ENCODE results near the gene RAP1GAP2. TPM values are rescaled to one million over a fixed set of nuclear protein-coding genes. Genes with fewer than 3 reads are reported as not detected.
A peak's percentile ranks its signal among the peaks of the same experiment; 100 is the strongest.

RAP1GAP2 gene
- total RNA-seq, 1 donor from 2014 or later, result 31.2 TPM

GRCh38 chr17:2901582-2901981 lies 105.3 kb downstream of the RAP1GAP2 start:
- intact Hi-C loops (cut with DNase I), result loop anchor here (5.0 kb wide), 1 partner anchor 39 kb away; no protein-coding TSS in a partner anchor
- DNase-seq (ENCODE audit: low spot score), result no peak

- intact Hi-C loops (cut with DNase I), result loop anchor here (5.0 kb wide), 1 partner anchor 40 kb away; no protein-coding TSS in a partner anchor
- no peak for DNase-seq (ENCODE audit: low spot score)
Observed at GRCh38 chr17:2902546-2902945, 106.3 kb downstream of the RAP1GAP2 start.

GRCh38 chr17:2903193-2903974 lies 107.1 kb downstream of the RAP1GAP2 start:
- DNase-seq (ENCODE audit: low spot score), result no peak
- intact Hi-C loops (cut with DNase I), result loop anchor here (5.0 kb wide), 1 partner anchor 41 kb away; no protein-coding TSS in a partner anchor

GRCh38 chr17:2904135-2904534 lies 107.9 kb downstream of the RAP1GAP2 start:
- intact Hi-C loops (cut with DNase I), result loop anchor here (5.0 kb wide), 1 partner anchor 42 kb away; no protein-coding TSS in a partner anchor
- peak; percentile 80 for DNase-seq (ENCODE audit: low spot score)

GRCh38 chr17:2905269-2905668 lies 109.0 kb downstream of the RAP1GAP2 start:
- no peak for DNase-seq (ENCODE audit: low spot score)
- intact Hi-C loops (cut with DNase I), result no loop called here

DNA sequence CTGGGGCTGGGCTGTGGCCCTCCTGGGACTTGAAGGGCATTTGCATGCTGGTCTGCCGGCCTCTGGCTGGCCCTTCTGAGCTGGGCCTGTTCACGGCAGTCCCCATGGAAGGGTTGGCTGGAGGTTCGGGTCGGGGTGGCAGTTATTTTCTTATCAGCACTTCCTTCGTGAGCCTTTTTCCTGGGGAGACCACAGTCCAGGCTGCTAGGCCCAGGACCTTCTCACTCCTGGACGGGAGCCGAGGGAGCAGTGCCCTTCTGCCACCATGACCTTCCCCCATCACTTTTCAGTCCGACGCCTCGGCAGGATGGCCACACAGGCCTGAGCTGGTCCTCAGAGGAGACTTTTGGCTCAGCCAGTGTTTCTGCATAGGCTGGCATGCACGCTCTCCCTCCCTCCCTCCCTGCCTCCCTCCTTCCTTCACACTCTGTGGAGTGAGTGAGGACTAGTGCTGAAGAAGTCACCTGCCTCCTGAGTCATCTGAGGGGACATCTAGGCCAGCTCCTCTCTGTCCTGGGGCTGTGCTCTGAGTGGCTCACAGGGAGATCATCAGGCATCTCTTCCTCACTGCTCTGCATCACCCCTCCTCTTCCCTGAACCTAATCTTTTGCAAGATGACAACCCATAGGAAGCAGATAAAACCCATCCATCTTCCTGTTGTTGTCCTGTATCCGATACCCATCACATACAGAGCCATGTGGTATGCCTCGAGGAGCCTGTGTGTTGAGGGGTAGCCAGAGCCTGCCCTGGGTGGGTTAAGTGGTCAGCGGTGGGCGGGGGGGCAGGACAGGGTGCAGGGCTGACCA lies 109.7 kb downstream of the RAP1GAP2 start:
- intact Hi-C loops (cut with DNase I), result no loop called here
- DNase-seq (ENCODE audit: low spot score), result no peak

DNA sequence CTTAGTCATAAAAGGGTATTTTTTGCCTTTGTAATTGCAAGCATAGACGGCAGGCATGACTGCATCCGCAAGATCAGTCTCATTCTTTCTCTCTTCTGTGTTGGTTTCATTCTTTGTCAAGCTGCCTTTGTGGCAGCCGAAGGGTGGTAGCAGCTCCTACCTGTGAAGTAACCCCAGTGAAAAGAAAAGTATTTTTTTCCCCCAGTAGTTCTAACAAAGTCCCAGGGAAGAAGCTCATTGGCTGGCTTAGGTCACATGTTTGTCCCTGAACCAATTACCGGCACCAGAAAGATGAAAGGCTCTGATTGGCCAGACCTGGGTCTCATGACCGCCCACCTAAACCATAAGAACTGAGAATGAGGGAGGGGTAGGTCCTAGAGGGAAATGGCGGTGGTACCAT lies 110.7 kb downstream of the RAP1GAP2 start:
- no peak for DNase-seq (ENCODE audit: low spot score)
- intact Hi-C loops (cut with DNase I), result no loop called here

GRCh38 chr17:2909175-2909845 lies 113.1 kb downstream of the RAP1GAP2 start:
- no peak for DNase-seq (ENCODE audit: low spot score)
- intact Hi-C loops (cut with DNase I), result no loop called here

DNA sequence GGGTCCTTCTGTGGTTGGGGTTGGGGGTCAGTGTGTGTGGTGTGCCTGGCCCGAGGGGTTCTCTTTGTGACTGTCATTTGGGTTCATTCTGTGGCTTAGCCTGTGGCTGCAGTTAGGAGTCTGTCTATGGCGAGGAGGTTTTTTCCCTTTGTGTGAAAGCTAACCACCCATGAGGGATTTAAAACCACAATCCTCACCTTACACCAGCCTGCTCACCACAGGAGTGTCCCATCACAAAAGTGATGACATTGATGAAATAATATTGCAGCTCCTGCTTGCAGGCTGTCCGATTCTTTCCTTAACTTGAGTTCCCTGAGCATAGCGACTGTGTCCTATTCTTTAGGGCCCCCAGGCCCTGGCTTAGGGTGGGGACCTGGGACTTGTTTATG lies 113.6 kb downstream of the RAP1GAP2 start:
- no peak for DNase-seq (ENCODE audit: low spot score)
- intact Hi-C loops (cut with DNase I), result no loop called here

DNA sequence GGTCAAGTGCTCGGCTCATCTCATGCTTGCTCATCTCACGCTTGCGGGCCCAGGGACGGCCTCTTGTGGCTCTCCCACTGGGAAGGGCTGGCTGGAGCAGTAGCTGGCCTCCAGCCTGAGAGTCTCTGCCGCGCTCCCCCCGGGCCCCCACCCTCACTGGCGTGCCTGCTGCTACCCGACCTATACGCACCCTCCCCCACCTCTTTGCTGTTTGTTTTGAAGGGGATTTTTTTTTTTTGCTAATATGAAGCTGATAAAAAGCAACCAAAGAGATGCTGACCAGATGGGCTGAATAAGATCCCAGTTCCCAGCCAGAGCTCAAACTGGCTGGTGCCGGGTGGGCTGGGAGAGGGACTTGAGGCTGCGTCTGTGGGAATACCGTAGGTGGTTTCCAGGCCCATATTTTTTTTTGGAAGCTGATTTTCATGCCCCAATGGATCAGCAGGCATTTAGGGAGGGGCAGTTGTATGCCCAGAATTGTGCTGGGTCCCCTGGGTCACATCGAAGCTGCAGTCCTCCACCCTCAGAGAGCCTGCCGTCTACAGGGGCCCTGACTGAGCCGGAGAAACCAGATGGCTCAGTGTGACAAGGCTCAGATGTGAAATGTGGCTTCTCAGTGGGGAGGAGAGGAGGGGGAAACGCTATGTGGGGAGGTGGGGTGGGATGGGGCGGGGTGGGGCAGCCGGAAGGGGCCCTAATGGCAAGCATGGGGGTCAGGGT lies 115.0 kb downstream of the RAP1GAP2 start:
- intact Hi-C loops (cut with DNase I), result no loop called here
- DNase-seq (ENCODE audit: low spot score), result no peak

DNA sequence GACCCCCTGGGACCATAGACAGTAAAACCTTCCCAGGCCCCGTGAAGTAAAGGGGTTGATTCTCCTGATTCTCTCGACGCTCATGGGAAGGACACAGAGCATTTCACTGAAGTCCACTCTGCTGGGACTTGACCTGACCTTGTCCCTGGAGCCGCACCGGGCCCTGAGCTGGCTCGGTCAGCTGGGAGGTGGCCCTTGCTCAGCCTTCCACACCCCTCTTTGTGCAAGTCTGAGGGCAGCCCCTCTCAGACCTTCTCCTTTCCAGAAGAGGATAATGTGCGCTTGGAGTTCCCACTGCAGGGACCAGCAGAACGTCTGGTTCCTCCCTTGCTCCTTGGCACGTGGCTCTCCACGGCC lies 115.5 kb downstream of the RAP1GAP2 start:
- DNase-seq (ENCODE audit: low spot score), result no peak
- intact Hi-C loops (cut with DNase I), result no loop called here

DNA sequence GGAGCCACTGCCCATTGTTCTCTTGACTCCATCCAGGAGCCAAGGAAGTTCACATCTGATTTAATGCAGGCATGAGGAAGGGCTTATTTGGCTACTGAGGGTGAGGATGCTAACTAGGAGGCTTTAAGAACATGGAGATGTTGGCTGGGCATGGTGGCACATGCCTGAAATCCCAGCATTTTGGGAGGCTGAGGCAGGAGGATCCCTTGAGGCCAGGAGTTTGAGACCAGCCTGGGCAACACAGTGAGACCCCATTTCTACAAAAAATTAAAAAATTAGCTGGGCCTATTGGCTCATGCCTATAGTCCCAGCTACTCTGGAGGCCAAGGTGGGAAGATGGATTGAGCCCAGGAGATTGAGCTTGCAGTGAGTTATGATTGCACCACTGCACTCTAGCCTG lies 116.5 kb downstream of the RAP1GAP2 start:
- DNase-seq (ENCODE audit: low spot score), result no peak
- intact Hi-C loops (cut with DNase I), result no loop called here

- no peak for DNase-seq (ENCODE audit: low spot score)
- intact Hi-C loops (cut with DNase I), result no loop called here
Observed at GRCh38 chr17:2916461-2916860, 120.2 kb downstream of the RAP1GAP2 start.

GRCh38 chr17:2921443-2921842 lies 125.2 kb downstream of the RAP1GAP2 start:
- DNase-seq (ENCODE audit: low spot score), result no peak
- intact Hi-C loops (cut with DNase I), result no loop called here

- no peak for DNase-seq (ENCODE audit: low spot score)
- intact Hi-C loops (cut with DNase I), result no loop called here
Observed at GRCh38 chr17:2924211-2924610, 128.0 kb downstream of the RAP1GAP2 start.

DNA sequence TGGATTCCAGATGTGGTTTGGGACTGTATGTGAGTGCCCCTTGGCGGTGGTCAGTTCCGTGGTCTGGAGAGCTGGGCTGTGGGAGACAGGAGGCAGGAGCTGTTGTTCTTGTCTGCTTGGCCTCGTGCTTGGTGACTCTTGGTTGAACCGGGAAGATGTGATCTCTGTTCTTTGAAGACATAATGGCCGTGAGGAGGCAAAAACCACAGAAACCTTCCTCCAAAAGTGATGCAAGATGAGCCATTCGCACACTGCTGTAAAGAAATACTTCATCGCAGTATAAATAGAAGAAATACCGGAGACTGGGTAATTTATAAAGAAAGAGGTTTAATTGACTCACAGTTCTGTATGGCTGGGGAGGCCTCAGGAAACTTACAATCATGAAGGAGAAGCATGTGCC lies 128.8 kb downstream of the RAP1GAP2 start:
- intact Hi-C loops (cut with DNase I), result loop anchor here (5.0 kb wide), 1 partner anchor 78 kb away; no protein-coding TSS in a partner anchor
- DNase-seq (ENCODE audit: low spot score), result no peak

GRCh38 chr17:2926019-2926650 lies 129.9 kb downstream of the RAP1GAP2 start:
- intact Hi-C loops (cut with DNase I), result loop anchor here (5.0 kb wide), 1 partner anchor 79 kb away; no protein-coding TSS in a partner anchor
- no peak for DNase-seq (ENCODE audit: low spot score)

DNA sequence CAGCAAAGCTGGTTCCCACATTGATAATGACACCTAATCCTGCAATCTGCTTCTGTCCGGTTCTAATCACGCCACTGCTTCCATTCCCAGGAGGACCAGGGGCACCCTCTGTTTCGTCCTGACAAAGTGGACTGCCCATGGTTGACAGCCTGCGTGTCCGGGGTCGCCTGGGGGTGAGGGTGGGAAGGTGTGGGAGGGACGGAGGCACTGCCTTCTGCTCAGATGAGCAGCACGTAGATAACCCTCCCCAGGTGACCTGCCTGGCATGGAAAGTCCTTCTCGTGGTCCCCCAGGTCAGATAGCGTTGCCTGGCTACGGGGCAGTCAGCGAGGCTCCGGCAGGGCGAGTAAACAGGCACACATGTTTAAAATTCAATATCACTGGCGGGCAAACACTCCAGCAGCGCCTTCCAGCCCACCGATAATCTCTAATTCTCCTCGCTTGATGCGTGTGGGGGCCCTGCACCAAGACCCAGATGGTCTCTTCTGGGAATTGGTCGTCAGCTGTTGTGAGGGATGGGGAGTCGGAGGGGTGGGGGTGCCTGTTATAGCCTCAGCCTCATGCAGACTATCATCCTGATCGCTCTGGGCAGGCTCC lies 132.2 kb downstream of the RAP1GAP2 start:
- intact Hi-C loops (cut with DNase I), result loop anchor here (5.0 kb wide), 1 partner anchor 81 kb away; no protein-coding TSS in a partner anchor
- no peak for DNase-seq (ENCODE audit: low spot score)
